Naive thymus-derived CD4-positive, alpha-beta T cell (primary cell): Measurements from ENCODE around the gene EVPL. TPM values are rescaled to one million over a fixed set of nuclear protein-coding genes. Genes with fewer than 3 reads are reported as not detected.
"Not testable (repeated sequence)": the region's sequence is repeated elsewhere in the genome, so short reads cannot be mapped to it uniquely, and the experiment has no call there.

Source experiments
- ATAC-seq: fragments of 150-1000 bp; cut with Tn5 transposase; 2 replicates; pipeline ENCODE4 v1.10.0; 2021; ENCODE audit warnings: mild to moderate bottlenecking, moderate library complexity
- CTCF ChIA-PET: fragments of 350-600 bp; sonication (Branson Sonifier 250); formaldehyde crosslinking; loops from one replicate; lab custom pipeline; 2021; ENCODE audit warnings: antibody characterized with exemption; lab: Charles Lee
- POLR2A ChIA-PET: fragments of 350-600 bp; sonication (Branson Sonifier 250); formaldehyde crosslinking; loops from one replicate; lab custom pipeline; 2021; ENCODE audit warnings: antibody characterized with exemption, inconsistent platforms; lab: Charles Lee
- DNase-seq, 9 donors: peaks; one replicate each; pipeline versions ENCODE4 v3.0.0 to v3.0.0-alpha.2; 2020 to 2022; ENCODE audit warnings: mixed read lengths in 1 of 9
- H3K27ac ChIP-seq: one replicate; pipeline ENCODE4 v1.7.0; 2013; ENCODE audit warnings: mild to moderate bottlenecking, low read depth, low read length, moderate library complexity
- H3K27me3 ChIP-seq, 2 donors: one replicate each; pipeline ENCODE4 v1.7.0; 2013; ENCODE audit warnings: low read length in 2 of 2, mild to moderate bottlenecking in 2 of 2, moderate library complexity in 2 of 2; ENCODE audit not compliant: control insufficient read depth in 2 of 2, insufficient read depth in 2 of 2
- H3K36me3 ChIP-seq, 3 experiments: 1 replicate in 2 of 3; 2 replicates in 1 of 3; pipeline ENCODE4 v1.7.0; 2013; ENCODE audit warnings: low read length in 3 of 3, mild to moderate bottlenecking in 3 of 3, moderate library complexity in 1 of 3; ENCODE audit not compliant: insufficient read depth in 3 of 3, control insufficient read depth in 2 of 3
- H3K4me1 ChIP-seq, 2 donors: one replicate each; pipeline ENCODE4 v1.7.0; 2013; ENCODE audit warnings: low read length in 2 of 2, mild to moderate bottlenecking in 2 of 2, moderate library complexity in 1 of 2; ENCODE audit not compliant: control insufficient read depth in 2 of 2, insufficient read depth in 2 of 2
- H3K4me3 ChIP-seq: 2 replicates; pipeline ENCODE4 v1.7.0; 2013; ENCODE audit warnings: mild to moderate bottlenecking, low read length
- H3K9me3 ChIP-seq, 3 experiments: 1 replicate in 2 of 3; 2 replicates in 1 of 3; pipeline ENCODE4 v1.7.0; 2013; ENCODE audit warnings: low read length in 3 of 3; ENCODE audit not compliant: control insufficient read depth in 2 of 3
- H3K27ac Mint-ChIP-seq, 9 donors: one replicate each; pipeline ENCODE4 v1.8.0; 2020 to 2022; ENCODE audit warnings: mixed read lengths in 9 of 9, mild to moderate bottlenecking in 8 of 9, moderate library complexity in 5 of 9, inconsistent platforms in 2 of 9
- H3K27me3 Mint-ChIP-seq, 5 donors: one replicate each; pipeline ENCODE4 v1.8.0; 2021 to 2022; ENCODE audit warnings: mixed read lengths in 5 of 5, mild to moderate bottlenecking in 1 of 5
- H3K36me3 Mint-ChIP-seq, 5 donors: one replicate each; pipeline ENCODE4 v1.8.0; 2020 to 2022; ENCODE audit warnings: mixed read lengths in 5 of 5, mild to moderate bottlenecking in 3 of 5, inconsistent platforms in 1 of 5
- H3K4me1 Mint-ChIP-seq, 7 donors: one replicate each; pipeline ENCODE4 v1.8.0; 2020 to 2022; ENCODE audit warnings: mixed read lengths in 7 of 7, mild to moderate bottlenecking in 3 of 7, inconsistent platforms in 1 of 7
- H3K4me3 Mint-ChIP-seq, 10 donors: one replicate each; pipeline ENCODE4 v1.8.0; 2020 to 2022; ENCODE audit warnings: mild to moderate bottlenecking in 10 of 10, mixed read lengths in 10 of 10, moderate library complexity in 6 of 10, inconsistent platforms in 2 of 10
- H3K9me3 Mint-ChIP-seq, 11 donors: one replicate each; pipeline ENCODE4 v1.8.0; 2020 to 2022; ENCODE audit warnings: mixed read lengths in 11 of 11, mild to moderate bottlenecking in 4 of 11, inconsistent platforms in 1 of 11, moderate library complexity in 1 of 11
- intact Hi-C, 2 donors: fragments of 100-400 bp; cut with micrococcal nuclease; formaldehyde crosslinking; loops; one replicate each; pipeline ENCODE4 v1.15.1; 2023
- polyA plus RNA-seq, 2 donors: library from polyadenylated mRNA; unstranded; fragments of 300-500 nt; fragmentation: Illumina TruSeq; gene quantifications; one replicate each; pipeline ENCODE4 v1.2.3, GENCODE V29; 2021
- total RNA-seq, 6 experiments: library from RNA in 5 of 6; stranded (reverse) in 5 of 6; gene quantifications; 1 replicate in 5 of 6; 2 replicates in 1 of 6; pipeline ENCODE4 v1.2.3 and lab custom pipeline; 2021 to 2026

EVPL gene
- total and polyA plus RNA-seq, 7 experiments from 2014 or later: 0.07 to 2.7 (median 0.36) TPM; not detected in 1

DNA sequence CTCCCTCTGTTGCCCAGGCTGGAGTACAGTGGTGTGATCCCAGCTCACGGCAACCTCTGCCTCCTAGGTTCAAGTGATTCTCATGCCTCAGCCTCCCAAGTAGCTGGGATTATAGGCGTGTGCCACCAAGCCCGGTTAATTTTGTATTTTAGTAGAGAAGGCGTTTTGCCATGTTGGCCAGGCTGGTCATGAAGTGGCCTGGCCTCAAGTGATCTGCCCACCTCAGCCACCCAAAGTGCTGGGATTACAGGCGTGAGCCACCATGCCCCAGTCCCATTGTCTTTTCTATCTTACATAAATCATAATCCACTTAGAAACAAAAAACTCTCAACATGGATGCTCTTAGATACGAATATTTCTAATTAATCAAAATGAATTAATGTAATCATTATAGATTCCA is 51.9 kb downstream of the EVPL start:
- CTCF ChIA-PET, ATAC-seq, H3K27me3 ChIP-seq, DNase-seq, H3K27me3 Mint-ChIP-seq, H3K4me1 ChIP-seq, H3K4me3 ChIP-seq, H3K9me3 Mint-ChIP-seq, H3K27ac ChIP-seq, H3K9me3 ChIP-seq: not testable (repeated sequence)
- POLR2A ChIA-PET: interaction anchor here (1.2 kb wide), 1 partner anchor 131 kb away, joined by 4 read pairs; no protein-coding TSS in a partner anchor
- Mint-ChIP-seq H3K4me3 (peak overlapping the region in 1 of 10 donors; percentile 20), H3K36me3 (peaks cover 0 to 11% (median 7%) of the 10 kb centered on the region in 5 donors), H3K4me1 (peaks cover 34 to 64% (median 51%) of the 10 kb centered on the region in 7 donors), H3K27ac (peak overlapping the region in 1 of 9 donors; percentile 19)
- intact Hi-C loops: loop anchor here in 1 of 2 donors (5.0 to 10.0 kb wide), 2 partner anchors 700 to 762 kb away; partner anchors contain the start of genes MFSD11, MIF4GD and SRSF2
- peaks cover 0 to 13% (median 0%) of the 10 kb centered on the region in 3 experiments for H3K36me3 ChIP-seq

DNA sequence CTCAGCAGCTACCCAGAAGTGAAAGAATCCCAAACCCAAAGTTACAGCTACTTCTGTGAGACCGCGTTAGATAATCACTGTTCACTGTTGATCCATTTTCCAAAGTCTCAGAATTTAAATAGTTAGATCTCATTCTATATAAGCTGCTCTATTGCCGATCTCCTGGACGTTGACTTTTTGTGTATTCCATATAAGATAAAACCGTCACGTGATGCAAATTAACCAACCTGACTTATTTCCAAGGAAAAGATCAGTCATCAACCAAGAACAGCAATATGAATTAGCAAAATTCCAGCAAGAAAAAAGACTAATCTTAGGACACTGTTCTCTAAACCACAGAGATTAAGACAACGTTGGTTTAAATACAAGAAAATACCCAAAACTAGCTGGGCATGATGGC is 56.5 kb downstream of the EVPL start:
- Mint-ChIP-seq H3K27ac (no peak overlapping the region), H3K36me3 (peaks cover 0 to 15% (median 13%) of the 10 kb centered on the region in 5 donors), H3K27me3 (no peaks in the 10 kb centered on the region), H3K4me1 (peaks cover 11 to 43% (median 27%) of the 10 kb centered on the region in 7 donors), H3K4me3 (no peak overlapping the region), H3K9me3 (no peaks in the 10 kb centered on the region)
- Histone ChIP-seq H3K27ac (no peak overlapping the region), H3K4me1 (no peaks in the 10 kb centered on the region), H3K27me3 (no peaks in the 10 kb centered on the region), H3K36me3 (peaks cover 0 to 8% (median 0%) of the 10 kb centered on the region in 3 experiments), H3K4me3 (no peak overlapping the region), H3K9me3 (no peaks in the 10 kb centered on the region)
- DNase-seq (no peak), ATAC-seq (no peak)
- ChIA-PET POLR2A (no interaction called here), CTCF (no interaction called here)
- intact Hi-C loops: loop anchor here in 1 of 2 donors (10.0 kb wide), 1 partner anchor 696 kb away; the partner anchor contains the start of gene MIF4GD

- H3K9me3 Mint-ChIP-seq: no peaks in the 10 kb centered on the region
- H3K27ac Mint-ChIP-seq: no peak overlapping the region
- H3K4me3 ChIP-seq: no peak overlapping the region
- no peak overlapping the region for H3K27ac ChIP-seq
- no peaks in the 10 kb centered on the region for H3K4me1 ChIP-seq
- H3K27me3 ChIP-seq: no peaks in the 10 kb centered on the region
- peaks cover 8 to 40% (median 24%) of the 10 kb centered on the region in 7 donors for H3K4me1 Mint-ChIP-seq
- peaks cover 0 to 14% (median 13%) of the 10 kb centered on the region in 5 donors for H3K36me3 Mint-ChIP-seq
- H3K27me3 Mint-ChIP-seq: no peaks in the 10 kb centered on the region
- no peaks in the 10 kb centered on the region for H3K9me3 ChIP-seq
- intact Hi-C loops: loop anchor here in 1 of 2 donors (10.0 kb wide), 1 partner anchor 695 kb away; the partner anchor contains the start of gene MIF4GD
- H3K36me3 ChIP-seq: peaks cover 0 to 8% (median 0%) of the 10 kb centered on the region in 3 experiments
- no peak overlapping the region for H3K4me3 Mint-ChIP-seq
- ATAC-seq (peak; percentile 52), DNase-seq (no peak)
- ChIA-PET POLR2A (no interaction called here), CTCF (no interaction called here)
These were observed 57.0 kb downstream of the EVPL start for GRCh38 chr17:75970011-75970523.

DNA sequence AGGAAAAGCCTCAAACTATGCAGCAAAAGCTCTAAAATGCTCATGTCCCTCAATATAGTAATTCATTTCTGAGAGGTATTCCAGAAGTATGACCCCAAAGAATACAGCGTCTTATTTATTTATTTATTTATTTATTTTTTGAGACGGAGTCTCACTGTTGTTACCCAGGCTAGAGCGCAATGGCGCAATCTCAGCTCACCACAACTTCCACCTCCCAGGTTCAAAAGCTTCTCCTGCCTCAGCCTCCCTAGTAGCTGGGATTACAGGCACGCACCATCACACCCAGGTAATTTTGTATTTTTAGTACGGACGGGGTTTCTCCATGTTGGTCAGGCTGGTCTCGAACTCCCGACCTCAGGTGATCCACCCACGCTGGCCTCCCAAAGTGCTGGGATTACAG is 58.1 kb downstream of the EVPL start:
- H3K27ac Mint-ChIP-seq: peak overlapping the region in 1 of 9 donors; percentile 32
- H3K36me3 ChIP-seq, H3K4me3 Mint-ChIP-seq, H3K27me3 Mint-ChIP-seq, intact Hi-C loops, H3K4me3 ChIP-seq, H3K4me1 ChIP-seq, H3K27ac ChIP-seq, H3K9me3 Mint-ChIP-seq, H3K9me3 ChIP-seq, ATAC-seq, DNase-seq, H3K27me3 ChIP-seq: not testable (repeated sequence)
- peaks cover 5 to 35% (median 26%) of the 10 kb centered on the region in 7 donors for H3K4me1 Mint-ChIP-seq
- ChIA-PET POLR2A (interaction anchor here (0.5 to 1.4 kb wide), 4 partner anchors 10 to 482 kb away, joined by 3 to 9 read pairs (median 4); partner anchors contain the start of gene ACOX1), CTCF (interaction anchor here (0.6 to 0.9 kb wide), 2 partner anchors 8 to 11 kb away, joined by 3 to 4 read pairs; no protein-coding TSS in a partner anchor)
- peaks cover 0 to 15% (median 13%) of the 10 kb centered on the region in 5 donors for H3K36me3 Mint-ChIP-seq

DNA sequence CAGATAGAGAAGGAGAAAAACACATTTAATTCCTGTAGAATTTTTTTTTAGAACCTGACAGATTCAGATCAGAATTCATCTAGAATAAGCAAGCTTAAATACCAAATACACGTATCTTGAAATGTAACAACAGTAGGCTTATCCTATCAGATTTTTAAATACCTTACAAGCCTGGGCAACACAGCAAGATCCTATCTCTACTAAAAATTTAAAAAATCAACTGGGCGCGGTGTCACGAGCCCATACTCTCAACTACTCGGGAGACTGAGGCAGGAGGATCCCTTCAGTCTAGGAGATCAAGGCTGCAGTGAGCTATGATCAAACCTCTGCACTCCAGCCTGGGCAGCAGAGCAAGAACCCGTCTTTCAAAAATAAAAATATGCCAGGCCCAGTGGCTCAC is 61.6 kb downstream of the EVPL start:
- no peak overlapping the region for H3K4me3 Mint-ChIP-seq

DNA sequence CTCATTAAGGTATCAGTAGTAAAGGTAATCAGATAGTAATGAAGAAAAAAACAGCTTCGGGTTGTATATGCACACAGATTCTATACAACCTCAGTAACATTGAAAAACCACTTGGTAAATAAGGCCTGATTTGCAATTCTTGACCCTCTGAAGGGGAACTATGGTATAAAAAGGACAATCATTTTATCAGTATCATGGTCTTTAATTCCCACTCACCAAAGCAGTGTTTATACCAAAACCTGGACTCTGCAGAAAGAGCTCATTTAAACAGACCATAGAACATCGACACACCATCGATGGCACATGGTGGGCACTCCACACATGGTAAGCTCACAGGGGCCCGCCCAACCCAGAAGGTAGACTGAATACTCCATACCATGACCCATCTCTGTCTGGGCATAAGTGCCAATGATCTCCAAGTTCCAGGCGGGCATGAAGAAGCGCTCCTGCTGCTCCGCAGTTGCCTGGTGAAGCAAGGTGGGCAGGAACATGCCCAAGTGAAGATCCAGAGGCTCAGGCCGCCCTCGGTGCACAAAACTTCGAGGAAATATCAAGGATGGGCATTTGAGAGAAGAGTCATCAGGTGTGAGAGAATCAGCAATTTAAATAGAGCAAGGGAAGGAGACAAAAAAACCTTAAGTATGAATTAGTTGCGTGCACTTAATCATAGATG is 67.1 kb downstream of the EVPL start:
- DNase-seq (no peak), ATAC-seq (no peak)
- POLR2A ChIA-PET: interaction anchor here (0.5 kb wide), 2 partner anchors 16 to 67 kb away, joined by 3 to 5 read pairs; no protein-coding TSS in a partner anchor
- Histone ChIP-seq H3K27me3 (no peaks in the 10 kb centered on the region), H3K36me3 (peaks cover 0 to 17% (median 8%) of the 10 kb centered on the region in 3 experiments), H3K9me3 (no peaks in the 10 kb centered on the region), H3K27ac (no peak overlapping the region), H3K4me1 (no peaks in the 10 kb centered on the region), H3K4me3 (no peak overlapping the region)
- Mint-ChIP-seq H3K9me3 (no peaks in the 10 kb centered on the region), H3K4me3 (no peak overlapping the region), H3K27ac (no peak overlapping the region), H3K27me3 (no peaks in the 10 kb centered on the region), H3K4me1 (peaks cover 2 to 22% (median 9%) of the 10 kb centered on the region in 7 donors), H3K36me3 (peaks cover 0 to 34% (median 12%) of the 10 kb centered on the region in 5 donors)
- CTCF ChIA-PET: interaction anchor here (0.6 kb wide), 1 partner anchor 753 kb away, joined by 3 read pairs; no protein-coding TSS in a partner anchor
- intact Hi-C loops: no loop called here

More for the DNA sequence above, 61.6 kb downstream of the EVPL start:
- ATAC-seq: no peak
- peak overlapping the region in 1 of 9 donors; percentile 42 for H3K27ac Mint-ChIP-seq
- H3K36me3 Mint-ChIP-seq: peaks cover 0 to 20% (median 8%) of the 10 kb centered on the region in 5 donors
- no peaks in the 10 kb centered on the region for H3K27me3 Mint-ChIP-seq
- intact Hi-C loops: no loop called here
- no peak overlapping the region for H3K4me3 ChIP-seq
- peaks cover 2 to 26% (median 18%) of the 10 kb centered on the region in 7 donors for H3K4me1 Mint-ChIP-seq
- no peak overlapping the region for H3K27ac ChIP-seq
- H3K9me3 ChIP-seq: no peaks in the 10 kb centered on the region
- ChIA-PET POLR2A (interaction anchor here (0.6 to 0.7 kb wide), 2 partner anchors 212 to 1390 kb away, joined by 3 to 4 read pairs; no protein-coding TSS in a partner anchor), CTCF (interaction anchor here (0.6 kb wide), 1 partner anchor 559 kb away, joined by 4 read pairs; no protein-coding TSS in a partner anchor)
- no peaks in the 10 kb centered on the region for H3K27me3 ChIP-seq
- no peak for DNase-seq
- H3K36me3 ChIP-seq: peaks cover 0 to 6% (median 0%) of the 10 kb centered on the region in 3 experiments
- no peaks in the 10 kb centered on the region for H3K9me3 Mint-ChIP-seq
- H3K4me1 ChIP-seq: no peaks in the 10 kb centered on the region
